Osteoblast (primary cell): ENCODE data around the gene ADAMTS19. TPM values are rescaled to one million over a fixed set of nuclear protein-coding genes. Genes with fewer than 3 reads are reported as not detected.
A peak's percentile ranks its signal among the peaks of the same experiment; 100 is the strongest.

Experiments
- DNase-seq: peaks from one replicate; pipeline ENCODE4 v3.0.0; 2011; ENCODE audit warnings: low spot score, mixed read lengths; ENCODE audit not compliant: insufficient read length; ENCODE audit errors: missing footprints
- H2AFZ ChIP-seq: 2 replicates; pipeline ENCODE4 v1.6.0; 2011; ENCODE audit warnings: mild to moderate bottlenecking, low read length
- H3K27ac ChIP-seq: 2 replicates; pipeline ENCODE4 v1.5.1; 2011; ENCODE audit warnings: mild to moderate bottlenecking, low read depth, low read length, moderate library complexity
- H3K27me3 ChIP-seq: 2 replicates; pipeline ENCODE4 v1.6.0; 2012; ENCODE audit warnings: mild to moderate bottlenecking, control low read depth, inconsistent platforms, low read length, moderate library complexity; ENCODE audit not compliant: insufficient read depth
- H3K36me3 ChIP-seq: 2 replicates; pipeline ENCODE4 v1.5.1; 2011; ENCODE audit warnings: mild to moderate bottlenecking, low read length, control low read depth, moderate library complexity; ENCODE audit not compliant: insufficient read depth
- H3K4me1 ChIP-seq: 2 replicates; pipeline ENCODE4 v1.5.1; 2011; ENCODE audit warnings: mild to moderate bottlenecking, low read length, control low read depth, moderate library complexity; ENCODE audit not compliant: insufficient read depth
- H3K4me2 ChIP-seq: 2 replicates; pipeline ENCODE4 v1.6.0; 2011; ENCODE audit warnings: mild to moderate bottlenecking, low read length; ENCODE audit not compliant: insufficient read depth
- H3K4me3 ChIP-seq: fragments of 200-600 bp; sonication (generic); 3 replicates; pipeline ENCODE4 v1.5.1; 2012; ENCODE audit warnings: mild to moderate bottlenecking, low read length, inconsistent platforms; ENCODE audit not compliant: insufficient read depth
- H3K79me2 ChIP-seq: 2 replicates; pipeline ENCODE4 v1.6.0; 2012; ENCODE audit warnings: mild to moderate bottlenecking, low read length, control low read depth, inconsistent platforms; ENCODE audit not compliant: insufficient read depth
- H3K9me3 ChIP-seq: 2 replicates; pipeline ENCODE4 v1.5.1; 2011; ENCODE audit warnings: low read depth, low read length, control low read depth
- H4K20me1 ChIP-seq: 2 replicates; pipeline ENCODE4 v1.6.0; 2012; ENCODE audit warnings: mild to moderate bottlenecking, low read length, control low read depth; ENCODE audit not compliant: insufficient read depth
- CTCF ChIP-seq: IDR thresholded peaks from 2 replicates; pipeline ENCODE4 v1.5.1; 2011; ENCODE audit warnings: mild to moderate bottlenecking, low read depth, low read length, moderate library complexity; ENCODE audit errors: extremely low read depth
- total RNA-seq: library from RNA; depleted of rRNA; stranded (reverse); fragments of >200 nt; gene quantifications from 2 replicates; pipeline ENCODE4 v1.2.3, GENCODE V29; 2012

The ADAMTS19 gene
- total RNA-seq, 1 donor = not detected

GRCh38 chr5:129716235-129716634 lies 256.1 kb downstream of the ADAMTS19 start:
- Histone ChIP-seq H3K36me3 (no peaks in the 10 kb centered on the region), H3K27ac (no peak overlapping the region), H3K4me2 (no peak overlapping the region), H3K4me3 (no peak overlapping the region), H3K79me2 (no peaks in the 10 kb centered on the region), H4K20me1 (no peaks in the 10 kb centered on the region), H3K9me3 (no peaks in the 10 kb centered on the region), H3K27me3 (no peaks in the 10 kb centered on the region), H2AFZ (no peak overlapping the region), H3K4me1 (no peaks in the 10 kb centered on the region)
- TF ChIP-seq CTCF = no peak
- DNase-seq = peak; percentile 3

- Histone ChIP-seq H4K20me1 (no peaks in the 10 kb centered on the region), H3K4me2 (no peak overlapping the region), H3K27me3 (no peaks in the 10 kb centered on the region), H3K4me3 (no peak overlapping the region), H3K9me3 (no peaks in the 10 kb centered on the region), H3K36me3 (no peaks in the 10 kb centered on the region), H3K4me1 (no peaks in the 10 kb centered on the region), H2AFZ (no peak overlapping the region), H3K27ac (no peak overlapping the region), H3K79me2 (no peaks in the 10 kb centered on the region)
- no peak for TF ChIP-seq CTCF
- no peak for DNase-seq
These were observed 256.6 kb downstream of the ADAMTS19 start for GRCh38 chr5:129716651-129717050.

- H3K9me3 ChIP-seq = no peaks in the 10 kb centered on the region
- no peak for TF ChIP-seq CTCF
- no peaks in the 10 kb centered on the region for H3K79me2 ChIP-seq
- no peak overlapping the region for H3K27ac ChIP-seq
- H4K20me1 ChIP-seq = no peaks in the 10 kb centered on the region
- no peak overlapping the region for H3K4me3 ChIP-seq
- no peak overlapping the region for H3K4me2 ChIP-seq
- DNase-seq = no peak
- no peaks in the 10 kb centered on the region for H3K27me3 ChIP-seq
- no peaks in the 10 kb centered on the region for H3K4me1 ChIP-seq
- H2AFZ ChIP-seq = no peak overlapping the region
- no peaks in the 10 kb centered on the region for H3K36me3 ChIP-seq
These were observed 257.7 kb downstream of the ADAMTS19 start for GRCh38 chr5:129717751-129718310.

- no peak overlapping the region for H3K4me2 ChIP-seq
- no peaks in the 10 kb centered on the region for H3K79me2 ChIP-seq
- no peak overlapping the region for H3K4me3 ChIP-seq
- no peak overlapping the region for H3K27ac ChIP-seq
- H2AFZ ChIP-seq = no peak overlapping the region
- DNase-seq = no peak
- H3K4me1 ChIP-seq = no peaks in the 10 kb centered on the region
- H3K9me3 ChIP-seq = no peaks in the 10 kb centered on the region
- H3K27me3 ChIP-seq = no peaks in the 10 kb centered on the region
- no peaks in the 10 kb centered on the region for H4K20me1 ChIP-seq
- no peaks in the 10 kb centered on the region for H3K36me3 ChIP-seq
- TF ChIP-seq CTCF = no peak
These were observed 258.5 kb downstream of the ADAMTS19 start for GRCh38 chr5:129718471-129719090.
